ENCODE results near the gene PHEX.

PHEX gene

GRCh38 chrX:22109442-22109841 is 77.3 kb downstream of the PHEX start:
- DNase-seq, result no peak

- no peak for DNase-seq
Observed at GRCh38 chrX:22110729-22111494, 78.8 kb downstream of the PHEX start.

DNA sequence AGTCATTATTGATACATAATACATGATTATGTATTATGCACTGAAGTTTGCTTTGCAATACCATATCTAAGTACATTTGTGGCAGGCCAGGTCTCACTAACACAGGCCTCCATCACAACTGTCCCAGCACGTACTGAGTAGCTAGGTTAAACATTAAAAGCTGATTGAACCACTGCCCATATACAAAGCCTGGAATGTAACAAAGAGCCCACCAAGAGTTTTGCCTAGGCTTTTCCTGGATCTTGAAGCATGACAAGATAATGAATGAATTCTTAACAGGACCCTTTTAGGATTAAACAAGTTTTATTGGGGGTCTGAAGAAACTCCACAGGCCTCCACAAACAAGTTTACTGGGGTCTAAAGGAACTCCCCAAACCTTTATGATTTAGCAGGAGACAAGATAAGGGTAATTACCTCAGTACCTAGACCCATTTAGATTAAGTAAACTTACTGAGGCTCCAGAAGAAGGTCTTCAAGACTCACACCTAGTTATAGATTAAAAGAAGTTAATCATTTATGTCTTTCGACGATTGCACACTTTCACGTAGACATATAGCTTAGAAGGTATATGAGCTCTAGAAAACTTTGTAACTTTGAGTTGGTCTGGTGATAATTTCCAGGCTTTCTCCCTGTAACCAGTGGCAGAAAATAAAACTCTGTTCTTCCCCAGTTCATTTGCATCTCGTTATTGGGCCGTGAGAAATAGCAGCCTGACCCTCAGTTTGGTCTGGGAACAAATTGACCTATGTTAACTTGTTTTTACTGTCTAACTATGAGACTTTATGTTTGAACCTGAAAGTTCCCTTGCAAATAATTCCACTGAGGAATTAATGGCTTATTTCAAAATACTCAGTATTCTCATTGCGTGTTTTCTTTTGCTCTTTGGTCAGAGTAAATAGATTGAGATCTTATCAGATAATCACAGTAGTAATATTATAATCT is 84.8 kb downstream of the PHEX start:
- DNase-seq, result no peak

DNA sequence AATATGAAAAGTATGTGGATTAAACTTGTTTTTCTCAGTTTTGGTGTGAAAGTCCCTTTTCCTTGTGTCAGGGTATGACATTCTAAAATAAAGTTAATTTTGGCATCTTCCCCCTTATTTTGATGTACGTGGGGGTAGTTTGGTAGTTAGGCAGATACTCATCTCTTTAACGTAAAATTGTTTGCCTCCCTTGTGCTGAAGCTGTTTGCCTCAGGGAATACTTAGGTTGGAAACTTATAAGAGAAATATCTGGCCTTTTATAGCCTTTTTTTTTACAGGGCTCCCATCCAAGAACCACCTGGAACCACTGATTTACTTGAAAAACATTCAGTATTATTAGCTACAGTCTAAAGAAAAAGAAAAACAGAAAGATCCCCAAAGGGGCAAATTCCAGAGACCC is 85.5 kb downstream of the PHEX start:
- no peak for DNase-seq

DNA sequence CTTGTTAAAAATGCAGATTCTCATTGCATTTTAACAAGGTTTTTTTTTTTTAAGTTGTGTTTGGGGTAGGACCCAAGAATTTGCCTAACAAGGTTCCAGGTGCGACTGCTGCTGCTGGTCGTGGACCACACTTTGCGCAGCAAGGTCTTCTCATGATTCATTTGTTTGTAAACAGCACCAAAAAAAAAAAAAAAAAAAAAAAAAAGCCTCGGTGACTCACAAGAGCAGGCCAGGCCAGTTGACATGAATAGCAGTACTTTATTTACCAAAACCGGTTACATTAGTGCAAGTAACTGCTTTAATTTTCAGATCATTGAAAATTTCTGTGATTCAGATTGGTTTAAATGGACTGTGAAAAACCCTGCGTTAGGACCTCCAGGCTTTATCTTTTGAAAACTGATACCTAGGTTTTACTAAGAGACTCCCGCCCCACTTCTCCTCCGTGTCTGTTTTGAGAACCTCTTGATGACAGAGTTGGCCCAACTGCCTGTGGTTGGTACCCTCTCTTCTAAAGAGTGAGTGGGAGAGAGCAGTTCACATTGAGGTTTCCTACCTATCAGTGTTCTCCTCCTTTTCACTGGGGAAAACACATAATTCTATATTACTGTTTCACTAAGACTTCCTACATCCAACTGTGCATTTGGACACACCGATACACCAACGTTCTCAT is 86.2 kb downstream of the PHEX start:
- DNase-seq, result no peak

DNA sequence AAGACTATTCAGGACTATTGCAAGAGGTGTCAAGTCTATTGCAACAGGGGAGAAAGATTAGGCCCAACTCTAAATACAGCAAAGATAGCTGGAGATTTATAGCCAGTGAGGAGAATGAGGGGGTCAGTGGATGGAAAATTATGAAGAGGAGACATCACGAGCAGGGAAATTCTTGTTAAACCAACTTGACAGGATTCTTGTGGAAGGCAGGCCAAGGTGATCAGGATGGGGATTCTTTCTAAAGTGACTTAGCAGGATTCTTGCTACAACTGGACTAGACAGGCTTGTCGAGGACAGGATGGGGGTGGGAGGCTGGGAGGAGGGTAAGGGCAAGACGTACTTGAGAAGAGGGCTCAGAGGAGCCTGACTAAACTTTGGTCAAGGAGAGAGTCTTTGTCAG is 89.0 kb downstream of the PHEX start:
- no peak for DNase-seq

GRCh38 chrX:22122510-22122909 is 90.4 kb downstream of the PHEX start:
- no peak for DNase-seq

DNA sequence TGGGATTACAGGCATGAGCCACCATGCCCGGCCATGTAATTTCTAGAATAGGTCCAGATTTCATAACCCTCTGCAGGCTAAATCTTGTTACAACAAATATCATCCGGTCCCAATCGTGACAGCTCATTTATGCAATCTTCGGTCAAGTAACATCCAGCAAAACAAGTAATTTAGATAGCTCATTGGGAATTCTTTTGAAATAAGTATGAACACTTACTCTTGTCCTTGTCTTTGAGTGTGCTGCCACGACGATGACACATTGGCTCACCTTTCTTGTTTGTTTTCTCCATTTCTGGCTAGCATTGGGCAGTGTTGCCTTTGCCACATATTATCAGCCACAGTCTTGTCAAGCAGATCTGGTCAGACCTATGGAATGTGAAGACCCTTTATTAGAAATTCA is 92.0 kb downstream of the PHEX start:
- no peak for DNase-seq

- DNase-seq, result no peak
Observed at GRCh38 chrX:22125481-22125880, 93.4 kb downstream of the PHEX start.

DNA sequence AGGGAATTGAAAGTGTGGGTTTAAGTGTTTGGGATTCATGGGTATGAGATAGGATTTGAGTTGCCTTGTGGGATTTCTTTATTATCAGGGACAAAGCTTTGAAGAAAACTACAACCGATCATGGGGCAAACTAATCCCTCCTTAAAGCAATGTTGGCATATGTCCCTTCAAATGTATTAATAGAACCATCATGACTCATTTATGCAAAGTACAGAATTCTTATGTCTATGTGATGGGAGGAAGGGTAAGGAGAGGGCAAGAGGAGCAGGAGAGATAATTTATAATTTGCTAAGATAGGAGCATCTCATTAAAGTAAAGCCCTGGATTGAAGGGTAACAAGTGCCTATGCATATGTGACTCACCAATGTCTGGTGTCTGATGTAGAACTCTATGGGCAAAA is 94.2 kb downstream of the PHEX start:
- DNase-seq, result no peak

- no peak for DNase-seq
Observed at GRCh38 chrX:22128961-22129360, 96.8 kb downstream of the PHEX start.

DNA sequence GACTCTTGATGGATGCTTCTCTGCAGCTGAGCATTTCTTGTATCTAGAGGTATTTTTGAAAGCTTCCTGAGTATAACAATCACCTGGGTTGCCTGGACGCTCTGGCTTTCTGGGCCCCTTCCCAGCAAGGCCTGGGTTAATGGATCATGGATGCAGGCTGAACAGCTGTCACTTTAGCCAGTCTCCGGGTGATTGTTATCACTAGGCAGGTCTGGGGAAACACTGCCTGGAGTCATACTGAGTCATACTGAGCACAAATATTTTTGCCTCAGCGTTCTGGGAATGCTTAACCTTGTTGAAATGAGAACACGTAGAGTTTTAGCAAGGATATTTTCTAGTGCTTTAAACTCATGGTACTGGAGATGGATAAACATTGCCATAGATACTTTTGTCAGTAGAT is 102.6 kb downstream of the PHEX start:
- no peak for DNase-seq

GRCh38 chrX:22135171-22135711 is 103.1 kb downstream of the PHEX start:
- DNase-seq, result no peak

DNA sequence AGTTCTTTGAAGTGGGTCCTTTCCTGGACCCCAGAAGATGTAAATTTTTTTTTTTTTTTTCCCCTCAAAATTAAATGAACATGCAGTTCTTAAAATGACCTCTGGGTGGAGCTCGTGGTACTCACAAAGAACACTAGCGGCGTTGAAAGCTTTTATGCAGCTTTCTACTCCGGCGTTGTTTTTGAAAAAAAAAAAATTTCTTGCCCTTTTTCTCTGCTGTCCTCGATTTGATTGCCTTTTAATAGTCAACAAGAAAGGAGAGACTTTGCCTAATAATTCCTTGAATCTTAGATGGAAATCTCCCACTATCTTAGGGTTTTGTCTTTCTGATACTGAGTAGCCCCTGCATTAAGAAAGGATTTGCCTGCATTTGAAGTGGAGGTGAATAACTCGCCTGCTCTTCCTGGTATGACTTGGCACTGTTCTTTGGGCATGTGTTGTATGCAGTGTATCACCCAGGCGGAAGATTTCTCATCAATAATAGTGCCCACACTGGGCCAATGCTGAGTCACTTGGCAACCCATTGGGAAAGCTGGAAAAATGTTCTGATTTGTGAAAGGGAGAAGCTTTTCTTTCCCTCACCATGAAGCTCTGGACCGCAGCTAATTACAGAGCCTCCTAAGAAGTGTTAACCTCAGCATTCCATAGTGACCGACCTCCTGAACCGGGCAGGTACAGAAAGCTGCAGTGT is 104.0 kb downstream of the PHEX start:
- DNase-seq, result no peak

- no peak for DNase-seq
Observed at GRCh38 chrX:22136711-22137110, 104.6 kb downstream of the PHEX start.

DNA sequence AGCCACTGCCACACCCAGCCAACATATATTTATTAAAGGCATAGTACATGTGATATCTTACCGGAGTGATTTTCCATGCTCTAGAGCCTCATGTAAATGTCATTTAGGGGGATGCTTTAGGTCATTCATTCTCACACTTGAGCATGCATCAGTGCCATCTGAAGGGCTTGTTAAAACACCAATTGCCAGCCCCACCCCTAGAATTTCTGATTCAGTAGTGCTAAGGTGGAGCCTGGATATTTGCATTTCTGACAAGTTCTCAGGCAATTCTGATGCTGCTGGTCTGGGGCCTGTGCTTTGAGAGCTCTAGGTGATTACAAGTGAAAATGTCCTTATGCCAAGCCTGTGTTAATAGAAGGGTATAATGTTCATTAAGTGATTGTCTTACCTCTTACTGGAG is 107.7 kb downstream of the PHEX start:
- no peak for DNase-seq

- DNase-seq, result no peak
Observed at GRCh38 chrX:22141047-22141730, 109.1 kb downstream of the PHEX start.

- no peak for DNase-seq
Observed at GRCh38 chrX:22147214-22147613, 115.1 kb downstream of the PHEX start.

GRCh38 chrX:22147942-22148341 is 115.8 kb downstream of the PHEX start:
- no peak for DNase-seq

- DNase-seq, result no peak
Observed at GRCh38 chrX:22148565-22148964, 116.4 kb downstream of the PHEX start.

DNA sequence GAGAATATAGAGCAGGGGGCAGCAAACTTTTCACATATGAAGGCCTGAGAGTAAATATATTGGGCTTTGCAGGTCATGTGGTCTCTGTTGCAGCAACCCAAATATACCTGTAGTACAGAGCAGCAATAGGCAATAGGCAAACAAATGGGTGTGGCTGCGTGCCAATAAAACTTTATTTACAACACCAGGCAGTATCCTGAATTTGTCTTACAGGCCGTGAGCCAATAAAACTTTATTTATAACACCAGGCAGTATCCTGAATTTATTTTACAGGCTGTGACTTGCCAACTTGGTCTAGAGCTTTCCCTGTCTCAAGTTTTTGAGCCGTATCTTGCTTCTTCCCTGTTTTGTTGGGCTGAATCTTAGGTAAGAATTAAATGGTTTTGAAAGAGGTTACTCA is 118.2 kb downstream of the PHEX start:
- no peak for DNase-seq

DNA sequence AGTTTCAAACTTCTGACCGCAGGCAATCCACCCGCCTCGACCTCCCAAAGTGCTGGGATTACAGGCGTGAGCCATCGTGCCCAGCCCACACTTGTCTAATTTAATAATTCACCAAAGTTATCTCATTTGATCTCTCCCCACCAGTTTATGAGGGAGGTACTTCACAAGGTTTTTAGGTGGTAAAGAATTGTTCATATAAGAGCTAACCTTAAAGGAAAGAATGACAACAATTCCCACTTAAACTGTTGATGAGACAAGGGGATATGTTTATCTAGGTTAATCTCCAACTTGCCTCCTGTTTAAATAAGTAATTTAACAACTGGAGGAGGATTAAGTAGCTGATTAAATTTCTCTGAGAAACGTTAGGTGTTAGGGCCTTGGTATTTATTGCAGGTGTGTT is 123.0 kb downstream of the PHEX start:
- no peak for DNase-seq

Data from stimulated activated naive CD4-positive, alpha-beta T cell treated with Interleukin-2 at 50 U/mL for 16 hours (primary cell).